ENCODE results near the gene TOM1L2.

GRCh38 chr17:18008496-18009268 is 36.5 kb upstream of the TOM1L2 start:
- TF ChIP-seq, protein P1, sequence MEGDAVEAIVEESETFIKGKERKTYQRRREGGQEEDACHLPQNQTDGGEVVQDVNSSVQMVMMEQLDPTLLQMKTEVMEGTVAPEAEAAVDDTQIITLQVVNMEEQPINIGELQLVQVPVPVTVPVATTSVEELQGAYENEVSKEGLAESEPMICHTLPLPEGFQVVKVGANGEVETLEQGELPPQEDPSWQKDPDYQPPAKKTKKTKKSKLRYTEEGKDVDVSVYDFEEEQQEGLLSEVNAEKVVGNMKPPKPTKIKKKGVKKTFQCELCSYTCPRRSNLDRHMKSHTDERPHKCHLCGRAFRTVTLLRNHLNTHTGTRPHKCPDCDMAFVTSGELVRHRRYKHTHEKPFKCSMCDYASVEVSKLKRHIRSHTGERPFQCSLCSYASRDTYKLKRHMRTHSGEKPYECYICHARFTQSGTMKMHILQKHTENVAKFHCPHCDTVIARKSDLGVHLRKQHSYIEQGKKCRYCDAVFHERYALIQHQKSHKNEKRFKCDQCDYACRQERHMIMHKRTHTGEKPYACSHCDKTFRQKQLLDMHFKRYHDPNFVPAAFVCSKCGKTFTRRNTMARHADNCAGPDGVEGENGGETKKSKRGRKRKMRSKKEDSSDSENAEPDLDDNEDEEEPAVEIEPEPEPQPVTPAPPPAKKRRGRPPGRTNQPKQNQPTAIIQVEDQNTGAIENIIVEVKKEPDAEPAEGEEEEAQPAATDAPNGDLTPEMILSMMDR (IDR thresholded peaks at IDR 0.05; ENCODE audit: low read depth, low read length, poor library complexity, severe bottlenecking), result no peak
- no peak for TF ChIP-seq EZH2phosphoT487 (IDR thresholded peaks at IDR 0.05; ENCODE audit: borderline replicate concordance, low read length)
